Measurements from ENCODE around the gene CALHM3.
"Not testable (repeated sequence)": the region's sequence is repeated elsewhere in the genome, so short reads cannot be mapped to it uniquely, and the experiment has no call there.

CALHM3 gene

GRCh38 chr10:103479135-103479534 is at the start of gene CALHM3:
Gene CALHM3, minus strand, starts transcription at chr10:103479240. Its CDS starts 208 bp downstream, at chr10:103479032.
- Mint-ChIP-seq H3K27ac (no peak within 1 kb of the TSS), H3K9me3 (no peaks in the 10 kb centered on the region), H3K27me3 (ENCODE audit: low read depth, poor library complexity) (peaks cover 6% of the 10 kb centered on the region), H3K36me3 (ENCODE audit: low read depth) (no peaks in the 10 kb centered on the region), H3K4me1 (peaks cover 32% of the 10 kb centered on the region), H3K4me3 (no peak within 1 kb of the TSS)
- no peak for DNase-seq
- no peak for TF ChIP-seq CTCF (IDR thresholded peaks at IDR 0.05)

GRCh38 chr10:103528549-103528948 is 49.5 kb upstream of the CALHM3 start:
- H3K4me3 Mint-ChIP-seq = no peak overlapping the region
- H3K36me3 Mint-ChIP-seq (ENCODE audit: low read depth) = no peaks in the 10 kb centered on the region
- peaks cover 62% of the 10 kb centered on the region for H3K9me3 Mint-ChIP-seq
- H3K4me1 Mint-ChIP-seq = no peaks in the 10 kb centered on the region
- no peak for TF ChIP-seq CTCF (IDR thresholded peaks at IDR 0.05)
- H3K27me3 Mint-ChIP-seq (ENCODE audit: low read depth, poor library complexity) = peaks cover 23% of the 10 kb centered on the region
- H3K27ac Mint-ChIP-seq = no peak overlapping the region
- no peak for DNase-seq

GRCh38 chr10:103527476-103527875 is 48.4 kb upstream of the CALHM3 start:
- Mint-ChIP-seq H3K27me3 (ENCODE audit: low read depth, poor library complexity) (peaks cover 18% of the 10 kb centered on the region), H3K9me3 (peaks cover 54% of the 10 kb centered on the region)
- H3K4me1 Mint-ChIP-seq; H3K4me3 Mint-ChIP-seq; H3K27ac Mint-ChIP-seq; H3K36me3 Mint-ChIP-seq (ENCODE audit: low read depth); DNase-seq: not testable (repeated sequence)

GRCh38 chr10:103525901-103526300 is 46.9 kb upstream of the CALHM3 start:
- no peak for DNase-seq
- TF ChIP-seq CTCF (IDR thresholded peaks at IDR 0.05) = no peak
- no peaks in the 10 kb centered on the region for H3K36me3 Mint-ChIP-seq (ENCODE audit: low read depth)
- H3K4me1 Mint-ChIP-seq = no peaks in the 10 kb centered on the region
- H3K4me3 Mint-ChIP-seq = no peak overlapping the region
- peaks cover 18% of the 10 kb centered on the region for H3K27me3 Mint-ChIP-seq (ENCODE audit: low read depth, poor library complexity)
- peak overlapping the region; percentile 16 for H3K27ac Mint-ChIP-seq
- peaks cover 48% of the 10 kb centered on the region for H3K9me3 Mint-ChIP-seq

GRCh38 chr10:103523683-103524082 is 44.6 kb upstream of the CALHM3 start:
- Mint-ChIP-seq H3K36me3 (ENCODE audit: low read depth) (no peaks in the 10 kb centered on the region), H3K9me3 (peaks cover 26% of the 10 kb centered on the region), H3K4me3 (no peak overlapping the region), H3K4me1 (no peaks in the 10 kb centered on the region), H3K27ac (no peak overlapping the region), H3K27me3 (ENCODE audit: low read depth, poor library complexity) (peaks cover 18% of the 10 kb centered on the region)
- no peak for TF ChIP-seq CTCF (IDR thresholded peaks at IDR 0.05)
- DNase-seq = no peak

GRCh38 chr10:103522006-103522405 is 43.0 kb upstream of the CALHM3 start:
- not testable (repeated sequence) for H3K27ac Mint-ChIP-seq; H3K4me3 Mint-ChIP-seq; H3K36me3 Mint-ChIP-seq (ENCODE audit: low read depth)

GRCh38 chr10:103519798-103520197 is 40.8 kb upstream of the CALHM3 start:
- H3K27ac Mint-ChIP-seq = no peak overlapping the region
- no peak overlapping the region for H3K4me3 Mint-ChIP-seq
- H3K36me3 Mint-ChIP-seq (ENCODE audit: low read depth) = no peaks in the 10 kb centered on the region
- peaks cover 10% of the 10 kb centered on the region for H3K4me1 Mint-ChIP-seq
- peaks cover 11% of the 10 kb centered on the region for H3K9me3 Mint-ChIP-seq
- no peak for TF ChIP-seq CTCF (IDR thresholded peaks at IDR 0.05)
- DNase-seq = no peak
- peaks cover 20% of the 10 kb centered on the region for H3K27me3 Mint-ChIP-seq (ENCODE audit: low read depth, poor library complexity)

More at GRCh38 chr10:103522006-103522405, 43.0 kb upstream of the CALHM3 start:
- not testable (repeated sequence) for DNase-seq, H3K4me1 Mint-ChIP-seq
- H3K9me3 Mint-ChIP-seq = peaks cover 22% of the 10 kb centered on the region
- H3K27me3 Mint-ChIP-seq (ENCODE audit: low read depth, poor library complexity) = peaks cover 23% of the 10 kb centered on the region
